ENCODE measurements around the gene DHRS2. TPM values are rescaled to one million over a fixed set of nuclear protein-coding genes. Genes with fewer than 3 reads are reported as not detected.

DHRS2 gene
- total and polyA plus RNA-seq, 2 experiments from 2014 or later, result not detected

DNA sequence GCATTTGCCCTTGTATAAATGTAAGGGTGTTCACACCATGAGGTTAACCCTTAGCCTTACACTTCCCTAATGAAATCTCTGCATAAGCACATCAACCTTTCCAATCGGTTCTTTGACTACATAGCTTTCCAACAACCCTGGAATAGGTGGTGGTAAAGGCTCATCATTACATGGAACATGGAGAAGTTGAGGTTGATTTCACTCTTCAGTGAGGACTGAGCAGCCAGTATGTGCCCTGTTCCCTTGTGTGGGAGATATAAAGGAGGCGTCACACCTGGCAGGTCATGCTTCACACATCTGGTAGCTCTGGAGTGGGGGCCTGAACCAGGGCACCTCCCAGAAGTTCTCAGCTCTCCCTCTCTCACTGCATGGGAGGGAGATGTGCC, 35.8 kb upstream of the DHRS2 start:
- H3K27me3 ChIP-seq (replicated peaks; ENCODE audit: insufficient read depth), result no peaks in the 10 kb centered on the region; the same call in 1 of the 2 replicates
- H3K4me2 ChIP-seq (ENCODE audit: unreplicated experiment), result no peak overlapping the region
- in situ Hi-C loops (cut with MboI), result no loop called here
- no peak overlapping the region for H3K27ac ChIP-seq
- H4K20me1 ChIP-seq (ENCODE audit: insufficient read depth), result no peaks in the 10 kb centered on the region
- H3K79me2 ChIP-seq (ENCODE audit: insufficient read depth), result no peaks in the 10 kb centered on the region
- no peaks in the 10 kb centered on the region for H3K36me3 ChIP-seq (ENCODE audit: low read depth)
- TF ChIP-seq EZH2 (IDR thresholded peaks at IDR 0.05; ENCODE audit: insufficient read depth, poor library complexity, severe bottlenecking) (no peak), EZH2phosphoT487 (IDR thresholded peaks at IDR 0.05; ENCODE audit: insufficient read depth, low read depth) (no peak)
- no peaks in the 10 kb centered on the region for H3K9me2 ChIP-seq (ENCODE audit: insufficient read depth)
- H3K9ac ChIP-seq, result no peak overlapping the region
- H3K9me3 ChIP-seq (ENCODE audit: low read depth), result no peaks in the 10 kb centered on the region
- no peak for DNase-seq
- no peaks in the 10 kb centered on the region for H3F3A ChIP-seq (ENCODE audit: insufficient read depth)
- no peaks in the 10 kb centered on the region for H3K4me1 ChIP-seq (ENCODE audit: insufficient read depth)
- WGBS, 2 experiments (ENCODE audit: low coverage in 1 of 2, low lambda C conversion rate in 2 of 2, missing lambda C conversion rate in 2 of 2), result 20 to 23% methylated on average over 2 of the region's 2 CpGs
- no peak overlapping the region for H2AFZ ChIP-seq
- no peak overlapping the region for H3K4me3 ChIP-seq

DNA sequence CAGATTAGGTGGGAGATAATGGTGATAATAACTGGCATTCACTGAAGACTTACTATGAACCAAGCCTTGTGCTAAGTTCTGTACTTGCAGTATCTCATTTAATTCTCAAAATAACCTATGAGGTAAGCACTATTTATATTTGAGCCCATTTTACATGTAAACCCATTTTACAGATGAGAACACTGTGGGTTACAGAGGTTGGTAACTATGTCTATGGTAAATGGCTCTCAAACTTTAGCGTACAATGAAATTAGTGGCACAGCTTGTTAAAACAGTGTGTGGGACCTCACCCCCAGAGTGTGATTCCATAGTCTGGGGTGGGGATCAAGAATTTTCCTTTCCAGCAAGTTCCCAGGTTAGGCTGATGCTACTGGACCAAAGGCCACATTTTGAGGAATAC, 35.4 kb upstream of the DHRS2 start:
- Histone ChIP-seq H3K27ac (no peak overlapping the region), H3K79me2 (ENCODE audit: insufficient read depth) (no peaks in the 10 kb centered on the region)
- in situ Hi-C loops (cut with MboI), result no loop called here

DNA sequence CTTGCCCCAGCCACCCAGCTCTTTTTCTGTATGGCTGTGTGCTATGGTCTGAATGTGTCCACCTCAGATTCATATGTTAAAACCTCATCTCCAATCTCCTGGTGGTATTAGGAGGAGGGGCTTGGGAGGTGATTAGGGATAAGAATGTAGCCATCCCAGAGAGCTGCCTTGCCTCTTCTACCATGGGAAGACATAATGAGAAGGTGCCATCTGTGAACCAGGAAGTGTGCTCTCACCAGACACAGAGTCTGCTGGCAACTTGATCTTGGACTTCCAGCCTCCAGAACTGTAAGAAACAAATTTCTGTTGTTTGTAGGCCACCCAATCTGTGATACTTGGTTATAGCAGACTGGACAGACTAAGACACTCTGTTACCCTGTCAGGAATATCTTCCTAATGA, 34.7 kb upstream of the DHRS2 start:
- H3K9me3 ChIP-seq (ENCODE audit: low read depth), result no peaks in the 10 kb centered on the region
- H3K27me3 ChIP-seq (replicated peaks; ENCODE audit: insufficient read depth), result no peaks in the 10 kb centered on the region; the same call in 1 of the 2 replicates
- H3K9ac ChIP-seq, result no peak overlapping the region
- in situ Hi-C loops (cut with MboI), result no loop called here
- H4K20me1 ChIP-seq (ENCODE audit: insufficient read depth), result no peaks in the 10 kb centered on the region
- no peaks in the 10 kb centered on the region for H3K79me2 ChIP-seq (ENCODE audit: insufficient read depth)
- H3K36me3 ChIP-seq (ENCODE audit: low read depth), result no peaks in the 10 kb centered on the region
- no peak overlapping the region for H3K4me2 ChIP-seq (ENCODE audit: unreplicated experiment)
- TF ChIP-seq EZH2phosphoT487 (IDR thresholded peaks at IDR 0.05; ENCODE audit: insufficient read depth, low read depth) (no peak), EZH2 (IDR thresholded peaks at IDR 0.05; ENCODE audit: insufficient read depth, poor library complexity, severe bottlenecking) (no peak)
- H3K4me3 ChIP-seq, result no peak overlapping the region
- no peaks in the 10 kb centered on the region for H3K4me1 ChIP-seq (ENCODE audit: insufficient read depth)
- no peak overlapping the region for H2AFZ ChIP-seq
- H3K9me2 ChIP-seq (ENCODE audit: insufficient read depth), result no peaks in the 10 kb centered on the region
- no peak for DNase-seq
- no peak overlapping the region for H3K27ac ChIP-seq
- no peaks in the 10 kb centered on the region for H3F3A ChIP-seq (ENCODE audit: insufficient read depth)

More for the DNA sequence above, 35.4 kb upstream of the DHRS2 start:
- H4K20me1 ChIP-seq (ENCODE audit: insufficient read depth), result no peaks in the 10 kb centered on the region
- no peak overlapping the region for H3K9ac ChIP-seq
- H3K4me2 ChIP-seq (ENCODE audit: unreplicated experiment), result no peak overlapping the region
- H3F3A ChIP-seq (ENCODE audit: insufficient read depth), result no peaks in the 10 kb centered on the region
- no peak for DNase-seq
- no peaks in the 10 kb centered on the region; the same call in 1 of the 2 replicates for H3K27me3 ChIP-seq (replicated peaks; ENCODE audit: insufficient read depth)
- H3K9me3 ChIP-seq (ENCODE audit: low read depth), result no peaks in the 10 kb centered on the region
- H3K9me2 ChIP-seq (ENCODE audit: insufficient read depth), result no peaks in the 10 kb centered on the region
- no peaks in the 10 kb centered on the region for H3K36me3 ChIP-seq (ENCODE audit: low read depth)
- H3K4me3 ChIP-seq, result no peak overlapping the region
- H3K4me1 ChIP-seq (ENCODE audit: insufficient read depth), result no peaks in the 10 kb centered on the region
- WGBS, 2 experiments (ENCODE audit: low coverage in 1 of 2, low lambda C conversion rate in 2 of 2, missing lambda C conversion rate in 2 of 2), result 54 to 59% methylated on average over 1 of the region's 1 CpG
- TF ChIP-seq EZH2phosphoT487 (IDR thresholded peaks at IDR 0.05; ENCODE audit: insufficient read depth, low read depth), result no peak
- TF ChIP-seq EZH2 (IDR thresholded peaks at IDR 0.05; ENCODE audit: insufficient read depth, poor library complexity, severe bottlenecking), result no peak
- no peak overlapping the region for H2AFZ ChIP-seq

DNA sequence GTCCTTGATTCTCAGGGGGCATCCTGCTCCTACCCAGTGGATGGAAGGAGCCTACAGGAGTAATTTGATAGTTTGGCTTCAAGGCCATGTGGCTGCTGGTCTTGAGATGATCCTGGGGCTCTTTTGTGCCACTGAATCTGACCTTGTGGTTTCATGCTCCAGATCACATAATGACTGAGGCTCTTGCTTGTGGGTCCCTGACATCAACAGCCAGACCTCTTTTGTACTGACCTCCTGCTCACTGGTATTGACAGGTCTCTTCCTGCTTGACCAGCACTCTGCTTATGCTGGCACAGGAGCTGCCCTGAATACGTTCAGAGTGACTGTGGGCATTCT, 34.4 kb upstream of the DHRS2 start:
- no peaks in the 10 kb centered on the region for H3K9me2 ChIP-seq (ENCODE audit: insufficient read depth)
- H3K4me1 ChIP-seq (ENCODE audit: insufficient read depth), result no peaks in the 10 kb centered on the region
- H3K36me3 ChIP-seq (ENCODE audit: low read depth), result no peaks in the 10 kb centered on the region
- TF ChIP-seq EZH2phosphoT487 (IDR thresholded peaks at IDR 0.05; ENCODE audit: insufficient read depth, low read depth) (no peak), EZH2 (IDR thresholded peaks at IDR 0.05; ENCODE audit: insufficient read depth, poor library complexity, severe bottlenecking) (no peak)
- no peak for DNase-seq
- no peak overlapping the region for H3K4me3 ChIP-seq
- no peak overlapping the region for H2AFZ ChIP-seq
- H3K4me2 ChIP-seq (ENCODE audit: unreplicated experiment), result no peak overlapping the region
- no peak overlapping the region for H3K27ac ChIP-seq
- 9 to 22% methylated on average over 1 of the region's 1 CpG for WGBS, 2 experiments (ENCODE audit: low coverage in 1 of 2, low lambda C conversion rate in 2 of 2, missing lambda C conversion rate in 2 of 2)
- H3K79me2 ChIP-seq (ENCODE audit: insufficient read depth), result no peaks in the 10 kb centered on the region
- H3F3A ChIP-seq (ENCODE audit: insufficient read depth), result no peaks in the 10 kb centered on the region
- in situ Hi-C loops (cut with MboI), result no loop called here
- H4K20me1 ChIP-seq (ENCODE audit: insufficient read depth), result no peaks in the 10 kb centered on the region
- H3K27me3 ChIP-seq (replicated peaks; ENCODE audit: insufficient read depth), result no peaks in the 10 kb centered on the region; the same call in 1 of the 2 replicates
- no peak overlapping the region for H3K9ac ChIP-seq
- no peaks in the 10 kb centered on the region for H3K9me3 ChIP-seq (ENCODE audit: low read depth)

Data from GM23248 (cell line).